ENCODE results near the gene SCRN2. TPM values are rescaled to one million over a fixed set of nuclear protein-coding genes. Genes with fewer than 3 reads are reported as not detected.
A peak's percentile ranks its signal among the peaks of the same experiment; 100 is the strongest.

Gene SCRN2
- total and polyA plus RNA-seq, 2 of the 13 experiments (the other 11 are each of a cell fraction or from before 2014, with no cell fraction given), result 21.7 to 29.5 TPM

- Histone ChIP-seq H3K4me3 (replicated peaks in 1 of 3; ENCODE audit: insufficient read depth in 1 of 3, low read depth in 2 of 3, low read length in 3 of 3) (no peak overlapping the region), H3K4me2 (ENCODE audit: low read depth, low read length) (no peak overlapping the region), H3K9me3 (ENCODE audit: low read length) (no peaks in the 10 kb centered on the region), H3K9ac (ENCODE audit: insufficient read depth, low read depth, low read length) (no peak overlapping the region), H2AFZ (ENCODE audit: low read length) (no peak overlapping the region), H3K79me2 (ENCODE audit: insufficient read depth, low read length) (no peaks in the 10 kb centered on the region), H3K4me1 (ENCODE audit: insufficient read depth, low read length) (peaks cover 12% of the 10 kb centered on the region), H3K27ac (ENCODE audit: extremely low read length, insufficient read depth, low read length) (no peak overlapping the region), H3K36me3 (replicated peaks in 1 of 2; ENCODE audit: control insufficient read depth in 1 of 2, insufficient read depth in 2 of 2, low read length in 2 of 2) (peaks cover 12 to 16% of the 10 kb centered on the region in 2 experiments; a peak in 3 of 5 replicates), H4K20me1 (ENCODE audit: insufficient read depth, low read length) (no peaks in the 10 kb centered on the region), H3K27me3 (ENCODE audit: control insufficient read depth in 1 of 2, insufficient read depth in 2 of 2, low read length in 2 of 2) (no peaks in the 10 kb centered on the region)
- BruUV-seq (replicated peaks), result no TSS peak
- no peak for DNase-seq (ENCODE audit: low spot score)
- CTCF ChIA-PET (ENCODE audit: low intra/inter-chr PET ratio, low total read pairs), result no interaction called here
- 96% methylated on average over 9 of the region's 9 CpGs for whole genome bisulfite sequencing (ENCODE audit: low lambda C conversion rate)
- intact Hi-C loops (cut with micrococcal nuclease; ENCODE audit: unreplicated experiment) (no loop called here), in situ Hi-C loops (cut with HindIII; ENCODE audit: extremely low pct_ligation_motif_present, low pct_unique_long_range_greater_than_20kb) (no loop called here)
- no peak for TF ChIP-seq ZC3H13 (CRISPR knock-in tag; IDR thresholded peaks at IDR 0.05)
- ATAC-seq, result no peak
- FAIRE-seq, result no peak
- POLR2A ChIA-PET, result no interaction called here
Measured at GRCh38 chr17:47810901-47811635, 30.0 kb downstream of the SCRN2 start.

DNA sequence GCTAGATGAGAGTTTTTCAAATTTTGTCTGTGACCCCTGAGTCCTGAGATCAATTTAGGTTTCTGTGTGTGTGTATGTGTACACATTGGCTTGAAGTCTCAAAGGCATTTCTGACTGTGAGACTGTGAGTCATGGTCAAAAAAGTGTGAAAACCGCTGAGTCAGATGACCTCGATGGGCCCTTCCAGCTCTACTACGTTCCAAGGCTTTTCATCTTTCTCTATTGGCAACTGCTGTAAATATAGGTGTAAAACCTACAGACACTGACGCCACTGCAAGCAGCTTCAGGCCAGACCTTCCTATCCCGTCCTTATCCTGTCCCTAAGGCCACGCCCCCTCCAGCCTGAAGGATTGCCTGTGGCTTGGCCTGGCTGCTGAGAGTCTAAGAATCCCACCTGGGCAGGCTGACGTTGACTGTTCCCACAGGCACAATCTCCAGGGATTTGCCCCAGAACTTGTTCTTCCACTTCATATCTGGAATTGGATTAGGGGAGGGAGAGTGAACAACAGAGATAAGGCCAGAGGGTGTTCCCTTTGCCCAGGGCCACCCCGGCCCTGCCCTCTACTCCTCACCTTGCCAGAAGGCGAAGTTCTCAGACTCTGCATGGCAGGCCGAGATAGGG, 30.8 kb downstream of the SCRN2 start:
- no peaks in the 10 kb centered on the region for H3K9me3 ChIP-seq (ENCODE audit: low read length)
- H3K27me3 ChIP-seq (ENCODE audit: control insufficient read depth in 1 of 2, insufficient read depth in 2 of 2, low read length in 2 of 2), result no peaks in the 10 kb centered on the region
- H4K20me1 ChIP-seq (ENCODE audit: insufficient read depth, low read length), result no peaks in the 10 kb centered on the region
- H3K27ac ChIP-seq (ENCODE audit: extremely low read length, insufficient read depth, low read length), result no peak overlapping the region
- DNase-seq (ENCODE audit: low spot score), result peak; percentile 74
- POLR2A ChIA-PET, result interaction anchor here (0.9 to 1.0 kb wide), 3 partner anchors 11 to 31 kb away, joined by 3 to 6 read pairs (median 3); partner anchors contain the start of genes LRRC46, MRPL10, OSBPL7 and SCRN2
- H3K79me2 ChIP-seq (ENCODE audit: insufficient read depth, low read length), result no peaks in the 10 kb centered on the region
- CTCF ChIA-PET (ENCODE audit: low intra/inter-chr PET ratio, low total read pairs), result no interaction called here
- FAIRE-seq, result peak; percentile 32
- 51% methylated on average over 9 of the region's 10 CpGs for WGBS (ENCODE audit: low lambda C conversion rate)
- in situ Hi-C loops (cut with HindIII; ENCODE audit: extremely low pct_ligation_motif_present, low pct_unique_long_range_greater_than_20kb) (no loop called here), intact Hi-C loops (cut with micrococcal nuclease; ENCODE audit: unreplicated experiment) (no loop called here)
- peak; percentile 66 for ATAC-seq
- peaks cover 12% of the 10 kb centered on the region for H3K4me1 ChIP-seq (ENCODE audit: insufficient read depth, low read length)
- H3K36me3 ChIP-seq (replicated peaks in 1 of 2; ENCODE audit: control insufficient read depth in 1 of 2, insufficient read depth in 2 of 2, low read length in 2 of 2), result peaks cover 9 to 12% of the 10 kb centered on the region in 2 experiments; a peak in 3 of 5 replicates
- H3K9ac ChIP-seq (ENCODE audit: insufficient read depth, low read depth, low read length), result no peak overlapping the region
- BruUV-seq (replicated peaks), result no TSS peak
- H2AFZ ChIP-seq (ENCODE audit: low read length), result no peak overlapping the region
- no peak overlapping the region for H3K4me2 ChIP-seq (ENCODE audit: low read depth, low read length)
- no peak overlapping the region for H3K4me3 ChIP-seq (replicated peaks in 1 of 3; ENCODE audit: insufficient read depth in 1 of 3, low read depth in 2 of 3, low read length in 3 of 3)
- TF ChIP-seq NR2F1 (CRISPR knock-in tag; IDR thresholded peaks at IDR 0.05) (peak in 1 of 2 experiments; percentile 57; a peak in 1 of 4 replicates), ZNF576 (CRISPR knock-in tag; IDR thresholded peaks at IDR 0.05) (no peak), ZNF775 (CRISPR knock-in tag; IDR thresholded peaks at IDR 0.05; ENCODE audit: borderline replicate concordance) (no peak), SRF (IDR thresholded peaks at IDR 0.05; ENCODE audit: low read depth, low read length) (no peak), RAD51 (IDR thresholded peaks at IDR 0.05; ENCODE audit: borderline replicate concordance) (no peak), SRY (CRISPR knock-in tag; IDR thresholded peaks at IDR 0.05) (no peak), MAFK (conservative IDR thresholded peaks at IDR 0.05 in 1 of 2, IDR thresholded peaks at IDR 0.05 in 1 of 2; ENCODE audit: low read length in 2 of 2) (peak; percentile 98), LCORL (IDR thresholded peaks at IDR 0.05) (no peak), LCORL (CRISPR knock-in tag; IDR thresholded peaks at IDR 0.05) (no peak), ASH2L (IDR thresholded peaks at IDR 0.05; ENCODE audit: insufficient read length, low read depth, low read length) (no peak), PHF21A (CRISPR knock-in tag; IDR thresholded peaks at IDR 0.05) (no peak), CC2D1A (CRISPR knock-in tag; IDR thresholded peaks at IDR 0.05) (no peak), ZNF143 (CRISPR knock-in tag; IDR thresholded peaks at IDR 0.05) (no peak), KAT7 (CRISPR knock-in tag; IDR thresholded peaks at IDR 0.05; ENCODE audit: borderline replicate concordance) (no peak), ZNF678 (CRISPR knock-in tag; IDR thresholded peaks at IDR 0.05) (no peak)
- TF ChIP-seq, protein P1, sequence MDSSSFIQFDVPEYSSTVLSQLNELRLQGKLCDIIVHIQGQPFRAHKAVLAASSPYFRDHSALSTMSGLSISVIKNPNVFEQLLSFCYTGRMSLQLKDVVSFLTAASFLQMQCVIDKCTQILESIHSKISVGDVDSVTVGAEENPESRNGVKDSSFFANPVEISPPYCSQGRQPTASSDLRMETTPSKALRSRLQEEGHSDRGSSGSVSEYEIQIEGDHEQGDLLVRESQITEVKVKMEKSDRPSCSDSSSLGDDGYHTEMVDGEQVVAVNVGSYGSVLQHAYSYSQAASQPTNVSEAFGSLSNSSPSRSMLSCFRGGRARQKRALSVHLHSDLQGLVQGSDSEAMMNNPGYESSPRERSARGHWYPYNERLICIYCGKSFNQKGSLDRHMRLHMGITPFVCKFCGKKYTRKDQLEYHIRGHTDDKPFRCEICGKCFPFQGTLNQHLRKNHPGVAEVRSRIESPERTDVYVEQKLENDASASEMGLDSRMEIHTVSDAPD (CRISPR knock-in tag; IDR thresholded peaks at IDR 0.05), result no peak

Data from HepG2 (cell line).